Neural progenitor cell (in vitro differentiated cells): ENCODE results near the gene CEP290. TPM values are rescaled to one million over a fixed set of nuclear protein-coding genes. Genes with fewer than 3 reads are reported as not detected.

ENCODE experiments used
- DNase-seq: peaks from one replicate; pipeline ENCODE4 v3.0.0-alpha.2; 2016; ENCODE audit warnings: low spot score
- H2AFZ ChIP-seq: fragments of 200-600 bp; sonication (generic); replicated peaks from 2 replicates; pipeline ENCODE4 v1.6.1; 2016; ENCODE audit warnings: antibody characterized with exemption
- H3F3A ChIP-seq: fragments of 200-600 bp; sonication (generic); 2 replicates; pipeline ENCODE4 v1.6.1; 2016; ENCODE audit warnings: antibody characterized with exemption, low read depth
- H3K27ac ChIP-seq: fragments of 200-600 bp; sonication (generic); 2 replicates; pipeline ENCODE4 v1.5.1; 2016; ENCODE audit warnings: mild to moderate bottlenecking
- H3K27me3 ChIP-seq: fragments of 200-600 bp; sonication (generic); 2 replicates; pipeline ENCODE4 v1.6.1; 2016; ENCODE audit warnings: mild to moderate bottlenecking, moderate library complexity
- H3K36me3 ChIP-seq: fragments of 200-600 bp; sonication (generic); 2 replicates; pipeline ENCODE4 v1.5.1; 2016
- H3K4me1 ChIP-seq: fragments of 200-600 bp; sonication (generic); 2 replicates; pipeline ENCODE4 v1.6.1; 2016; ENCODE audit warnings: mixed run types
- H3K4me2 ChIP-seq: fragments of 200-600 bp; sonication (generic); 2 replicates; pipeline ENCODE4 v1.6.1; 2016
- H3K4me3 ChIP-seq: fragments of 200-600 bp; sonication (generic); 2 replicates; pipeline ENCODE4 v1.5.1; 2016
- H3K79me2 ChIP-seq: fragments of 200-600 bp; sonication (generic); 2 replicates; pipeline ENCODE4 v1.6.1; 2016; ENCODE audit warnings: low read depth
- H3K9ac ChIP-seq: fragments of 200-600 bp; sonication (generic); 2 replicates; pipeline ENCODE4 v1.6.1; 2016
- H3K9me3 ChIP-seq: fragments of 200-600 bp; sonication (generic); 2 replicates; pipeline ENCODE4 v1.5.1; 2016; ENCODE audit warnings: low read depth
- H4K20me1 ChIP-seq: fragments of 200-600 bp; sonication (generic); 2 replicates; pipeline ENCODE4 v1.6.1; 2016; ENCODE audit warnings: low read depth
- H3K27ac Mint-ChIP-seq: 3 replicates; pipeline ENCODE4 v1.8.0; 2021; ENCODE audit warnings: mixed read lengths
- H3K27me3 Mint-ChIP-seq: 2 replicates; pipeline ENCODE4 v1.8.0; 2022; ENCODE audit warnings: low read depth, mild to moderate bottlenecking, inconsistent platforms, moderate library complexity, mixed read lengths; ENCODE audit not compliant: insufficient read depth
- H3K36me3 Mint-ChIP-seq: 3 replicates; pipeline ENCODE4 v1.8.0; 2021; ENCODE audit warnings: mixed read lengths
- H3K4me1 Mint-ChIP-seq: 3 replicates; pipeline ENCODE4 v1.8.0; 2021; ENCODE audit warnings: mixed read lengths
- H3K4me3 Mint-ChIP-seq: 3 replicates; pipeline ENCODE4 v1.8.0; 2021; ENCODE audit warnings: mild to moderate bottlenecking, moderate library complexity, mixed read lengths
- H3K9me3 Mint-ChIP-seq: 3 replicates; pipeline ENCODE4 v1.8.0; 2020; ENCODE audit warnings: mixed read lengths
- EZH2 ChIP-seq: fragments of 200-600 bp; sonication (generic); IDR thresholded peaks from 2 replicates; pipeline ENCODE4 v1.6.1; 2017; ENCODE audit warnings: antibody characterized with exemption, mild to moderate bottlenecking, moderate library complexity
- EZH2phosphoT487 ChIP-seq: fragments of 200-600 bp; sonication (generic); IDR thresholded peaks from 2 replicates; pipeline ENCODE4 v1.6.1; 2017; ENCODE audit warnings: antibody characterized with exemption
- total RNA-seq: library from RNA; depleted of rRNA; stranded (reverse); fragments of >200 nt; gene quantifications from 2 replicates; pipeline ENCODE4 v1.2.3, GENCODE V29; 2015; ENCODE audit warnings: low replicate concordance
- TF ChIP-seq, protein P1 (sequence below): fragments of 200-600 bp; sonication (generic); IDR thresholded peaks from 2 replicates; pipeline ENCODE4 v1.5.1; 2017; ENCODE audit warnings: antibody characterized with exemption, mild to moderate bottlenecking

The CEP290 gene
- total RNA-seq, 1 donor from 2014 or later: 32.1 TPM

- Histone ChIP-seq H3K9ac (no peak overlapping the region), H4K20me1 (no peaks in the 10 kb centered on the region), H3K4me3 (no peak overlapping the region), H3K36me3 (peaks cover 13% of the 10 kb centered on the region), H3K4me2 (no peak overlapping the region), H3K27me3 (no peaks in the 10 kb centered on the region), H3K79me2 (no peaks in the 10 kb centered on the region), H3F3A (no peaks in the 10 kb centered on the region), H3K27ac (no peak overlapping the region), H2AFZ (no peak overlapping the region), H3K9me3 (no peaks in the 10 kb centered on the region), H3K4me1 (no peaks in the 10 kb centered on the region)
- Mint-ChIP-seq H3K4me3 (no peak overlapping the region), H3K4me1 (no peaks in the 10 kb centered on the region), H3K9me3 (no peaks in the 10 kb centered on the region), H3K27ac (no peak overlapping the region), H3K36me3 (peaks cover 24% of the 10 kb centered on the region), H3K27me3 (no peaks in the 10 kb centered on the region)
- TF ChIP-seq, protein P1, sequence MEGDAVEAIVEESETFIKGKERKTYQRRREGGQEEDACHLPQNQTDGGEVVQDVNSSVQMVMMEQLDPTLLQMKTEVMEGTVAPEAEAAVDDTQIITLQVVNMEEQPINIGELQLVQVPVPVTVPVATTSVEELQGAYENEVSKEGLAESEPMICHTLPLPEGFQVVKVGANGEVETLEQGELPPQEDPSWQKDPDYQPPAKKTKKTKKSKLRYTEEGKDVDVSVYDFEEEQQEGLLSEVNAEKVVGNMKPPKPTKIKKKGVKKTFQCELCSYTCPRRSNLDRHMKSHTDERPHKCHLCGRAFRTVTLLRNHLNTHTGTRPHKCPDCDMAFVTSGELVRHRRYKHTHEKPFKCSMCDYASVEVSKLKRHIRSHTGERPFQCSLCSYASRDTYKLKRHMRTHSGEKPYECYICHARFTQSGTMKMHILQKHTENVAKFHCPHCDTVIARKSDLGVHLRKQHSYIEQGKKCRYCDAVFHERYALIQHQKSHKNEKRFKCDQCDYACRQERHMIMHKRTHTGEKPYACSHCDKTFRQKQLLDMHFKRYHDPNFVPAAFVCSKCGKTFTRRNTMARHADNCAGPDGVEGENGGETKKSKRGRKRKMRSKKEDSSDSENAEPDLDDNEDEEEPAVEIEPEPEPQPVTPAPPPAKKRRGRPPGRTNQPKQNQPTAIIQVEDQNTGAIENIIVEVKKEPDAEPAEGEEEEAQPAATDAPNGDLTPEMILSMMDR: no peak
- no peak for TF ChIP-seq EZH2
- TF ChIP-seq EZH2phosphoT487: no peak
- no peak for DNase-seq
These were observed 31.0 kb upstream of the CEP290 start for GRCh38 chr12:88172844-88173407.

- H3K79me2 ChIP-seq: no peaks in the 10 kb centered on the region
- peaks cover 15% of the 10 kb centered on the region for H3K36me3 ChIP-seq
- no peak overlapping the region for H3K9ac ChIP-seq
- TF ChIP-seq EZH2 (no peak), EZH2phosphoT487 (no peak)
- TF ChIP-seq, protein P1: no peak
- no peak for DNase-seq
- no peaks in the 10 kb centered on the region for H3K9me3 Mint-ChIP-seq
- H4K20me1 ChIP-seq: no peaks in the 10 kb centered on the region
- no peaks in the 10 kb centered on the region for H3K4me1 ChIP-seq
- H3K4me3 Mint-ChIP-seq: no peak overlapping the region
- no peaks in the 10 kb centered on the region for H3K4me1 Mint-ChIP-seq
- no peak overlapping the region for H2AFZ ChIP-seq
- no peak overlapping the region for H3K4me2 ChIP-seq
- H3F3A ChIP-seq: no peaks in the 10 kb centered on the region
- no peak overlapping the region for H3K27ac ChIP-seq
- no peaks in the 10 kb centered on the region for H3K27me3 ChIP-seq
- H3K9me3 ChIP-seq: no peaks in the 10 kb centered on the region
- no peak overlapping the region for H3K27ac Mint-ChIP-seq
- no peaks in the 10 kb centered on the region for H3K27me3 Mint-ChIP-seq
- H3K4me3 ChIP-seq: no peak overlapping the region
- peaks cover 38% of the 10 kb centered on the region for H3K36me3 Mint-ChIP-seq
These were observed 25.5 kb upstream of the CEP290 start for GRCh38 chr12:88167384-88167783.

GRCh38 chr12:88166179-88166578 lies 24.3 kb upstream of the CEP290 start:
- Mint-ChIP-seq H3K4me1 (no peaks in the 10 kb centered on the region), H3K9me3 (no peaks in the 10 kb centered on the region), H3K4me3 (no peak overlapping the region), H3K27me3 (no peaks in the 10 kb centered on the region), H3K27ac (no peak overlapping the region), H3K36me3 (peaks cover 33% of the 10 kb centered on the region)
- Histone ChIP-seq H2AFZ (no peak overlapping the region), H3K27me3 (no peaks in the 10 kb centered on the region), H3K4me3 (no peak overlapping the region), H4K20me1 (no peaks in the 10 kb centered on the region), H3F3A (no peaks in the 10 kb centered on the region), H3K27ac (no peak overlapping the region), H3K9me3 (no peaks in the 10 kb centered on the region), H3K79me2 (no peaks in the 10 kb centered on the region), H3K9ac (no peak overlapping the region), H3K36me3 (peaks cover 15% of the 10 kb centered on the region), H3K4me1 (no peaks in the 10 kb centered on the region), H3K4me2 (no peak overlapping the region)
- TF ChIP-seq EZH2phosphoT487 (no peak), EZH2 (no peak)
- TF ChIP-seq, protein P1: no peak
- no peak for DNase-seq
